LHCN-M2 (cell line): ENCODE data around the gene WFDC11. TPM values are rescaled to one million over a fixed set of nuclear protein-coding genes. Genes with fewer than 3 reads are reported as not detected.

Experiments
- DNase-seq: peaks from one replicate; pipeline ENCODE4 v3.0.0-alpha.2; 2012; ENCODE audit warnings: low read depth
- total RNA-seq: library from RNA; depleted of rRNA; stranded (reverse); fragments of >200 nt; gene quantifications from 2 replicates; pipeline ENCODE4 v1.2.3, GENCODE V29; 2014; rRNA removed

WFDC11 gene
- total RNA-seq, 1 experiment from 2014 or later = not detected

DNA sequence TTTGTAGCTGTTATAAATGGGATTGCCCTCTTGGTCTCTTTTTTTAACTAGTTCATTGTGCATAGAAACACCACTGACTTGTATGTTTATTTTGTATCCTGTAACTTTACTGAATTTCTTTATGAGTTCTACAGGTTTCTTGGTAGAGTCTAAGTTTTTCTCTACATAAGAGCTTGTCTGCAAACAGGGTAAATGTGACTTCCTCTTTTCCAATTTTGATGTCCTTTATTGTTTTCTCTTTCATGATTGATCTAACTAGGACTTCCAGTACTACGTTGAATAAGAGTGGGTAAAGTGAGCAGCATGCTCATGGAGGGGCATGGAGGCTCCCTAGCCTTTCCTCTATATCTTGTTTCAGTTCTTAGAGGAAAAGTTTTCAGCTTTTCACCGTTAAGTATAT, 43.5 kb downstream of the WFDC11 start:
- no peak for DNase-seq

DNA sequence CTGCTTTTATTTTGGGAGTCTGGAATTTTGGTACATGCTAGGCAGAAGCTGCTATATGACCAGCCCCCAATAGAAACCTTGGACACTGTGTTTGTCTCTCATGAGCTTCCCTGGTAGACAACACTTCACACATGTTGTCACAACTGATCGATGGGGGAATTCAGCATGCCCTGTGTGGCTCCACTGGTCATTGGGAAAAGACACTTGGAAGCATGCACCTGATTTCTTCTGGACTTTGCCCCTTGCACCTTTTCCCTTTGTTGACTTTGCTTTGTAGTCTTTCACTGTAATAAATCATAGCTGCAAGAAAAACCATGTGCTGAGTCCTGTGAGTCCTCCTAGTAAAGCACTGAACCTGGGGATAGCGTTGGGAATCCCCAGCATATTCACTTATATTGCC, 48.4 kb downstream of the WFDC11 start:
- no peak for DNase-seq

DNA sequence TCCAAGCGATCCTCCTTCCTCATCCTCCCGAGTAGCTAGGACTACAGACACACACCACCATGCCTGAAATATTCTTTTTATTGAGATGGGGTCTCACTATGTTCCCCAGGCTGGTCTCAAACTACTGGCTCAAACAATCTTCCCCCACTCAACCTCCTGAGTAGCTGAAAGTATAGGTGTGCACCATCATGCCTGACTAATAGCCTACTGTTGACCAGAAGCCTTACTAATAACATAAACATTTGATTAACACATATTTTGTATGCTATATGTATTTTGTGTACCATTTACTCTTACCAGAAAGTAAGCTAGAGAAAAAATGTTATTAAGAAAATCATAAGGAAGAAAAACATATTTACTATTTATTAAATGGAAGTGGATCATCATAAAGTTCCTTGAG, 52.4 kb downstream of the WFDC11 start:
- no peak for DNase-seq

DNA sequence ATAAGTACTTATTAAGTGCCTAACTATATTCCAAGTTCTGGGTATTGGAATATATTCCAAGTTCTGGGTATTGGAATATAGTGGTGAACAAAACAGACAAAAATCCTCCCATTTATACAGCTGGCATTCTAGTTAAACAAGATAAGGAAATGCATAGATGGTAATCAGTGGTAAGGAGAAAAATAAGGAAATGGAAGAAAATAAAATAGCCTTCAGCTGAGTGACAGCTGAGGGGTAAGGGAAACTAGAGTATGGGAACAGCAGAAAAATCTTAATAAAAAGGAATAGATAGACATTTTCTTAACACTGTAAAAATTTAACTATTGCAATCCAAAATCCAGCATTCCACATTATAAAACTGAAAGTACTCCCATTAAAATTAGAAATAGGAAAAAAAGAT, 57.7 kb downstream of the WFDC11 start:
- DNase-seq = no peak

DNA sequence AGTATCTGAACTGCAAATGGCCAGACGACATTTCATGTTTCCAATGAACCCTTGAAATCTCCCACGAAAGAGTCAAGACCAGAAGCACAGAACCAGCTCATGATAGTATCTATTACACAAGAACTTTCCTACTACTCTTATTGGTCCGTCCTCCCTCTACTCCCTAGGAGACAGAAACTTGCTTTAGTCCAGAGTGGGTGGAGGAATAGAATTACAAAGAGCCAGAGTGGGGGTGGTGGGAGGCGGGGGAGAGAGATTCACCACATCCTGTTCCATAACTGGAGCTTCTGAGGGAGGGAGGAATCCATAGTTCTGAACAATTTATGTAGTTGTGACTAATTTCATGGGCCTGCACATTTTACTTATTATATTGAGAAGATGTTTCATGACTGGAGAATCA, 59.0 kb downstream of the WFDC11 start:
- DNase-seq = peak; percentile 93

DNA sequence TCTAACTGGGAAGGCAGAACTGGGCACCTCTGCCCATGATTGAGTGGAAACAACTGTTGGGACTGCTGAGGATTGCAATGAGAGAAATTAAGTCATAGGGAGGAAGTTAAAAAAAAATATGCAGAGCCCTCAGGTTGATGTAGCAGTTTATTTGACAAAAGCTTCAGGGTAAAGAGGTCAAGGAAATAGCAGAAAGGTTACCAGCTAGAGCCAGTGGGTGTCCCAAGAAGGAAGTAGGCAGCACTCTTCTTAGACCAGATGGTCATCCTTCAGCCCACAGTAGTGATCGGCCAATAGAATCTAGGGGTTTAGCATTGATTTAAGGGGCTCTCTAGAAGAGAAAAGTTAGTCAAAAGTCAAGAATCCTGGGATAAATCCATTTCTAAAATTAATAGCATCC, 62.2 kb downstream of the WFDC11 start:
- DNase-seq = no peak

Other genes with a start within 250 kb of the WFDC11 start
- not detected in 2 replicates for gene WFDC2, start 200.5 kb downstream of the WFDC11 start, total RNA-seq
- not detected in 2 replicates for gene SPINT3, start 154.6 kb downstream of the WFDC11 start, total RNA-seq
- not detected in 2 replicates for gene WFDC6, start 130.8 kb downstream of the WFDC11 start, total RNA-seq
- gene EPPIN, start 122.8 kb downstream of the WFDC11 start, total RNA-seq = not detected in 2 replicates
- not detected in 2 replicates for gene WFDC8, start 91.0 kb downstream of the WFDC11 start, total RNA-seq
- gene WFDC10A, start 40.5 kb downstream of the WFDC11 start, total RNA-seq = not detected in 2 replicates
- gene WFDC9, start 39.0 kb downstream of the WFDC11 start, total RNA-seq = not detected in 2 replicates
- gene WFDC13, start 31.8 kb upstream of the WFDC11 start, total RNA-seq = not detected in 2 replicates
- gene WFDC10B, start 34.8 kb upstream of the WFDC11 start, total RNA-seq = 0.38 TPM in 1 of 2 replicates, not detected in the other
- not detected in 2 replicates for gene SPINT4, start 52.1 kb upstream of the WFDC11 start, total RNA-seq
- gene WFDC3, start 121.6 kb upstream of the WFDC11 start, total RNA-seq = 0.51 and 0.75 TPM in 2 replicates
- 22.9 and 35.5 TPM in 2 replicates for gene DNTTIP1, start 121.7 kb upstream of the WFDC11 start, total RNA-seq
- 235 and 279 TPM in 2 replicates for gene UBE2C, start 142.4 kb upstream of the WFDC11 start, total RNA-seq
- gene TNNC2, start 157.1 kb upstream of the WFDC11 start, total RNA-seq = 0.34 and 0.38 TPM in 2 replicates
- gene SNX21, start 163.6 kb upstream of the WFDC11 start, total RNA-seq = 75.8 and 80.3 TPM in 2 replicates
- gene ACOT8, start 187.2 kb upstream of the WFDC11 start, total RNA-seq = 39.1 and 46.6 TPM in 2 replicates
- 3.3 and 4.6 TPM in 2 replicates for gene ZSWIM3, start 187.4 kb upstream of the WFDC11 start, total RNA-seq
- gene ZSWIM1, start 211.0 kb upstream of the WFDC11 start, total RNA-seq = 9.8 and 10.2 TPM in 2 replicates
- gene SPATA25, start 217.4 kb upstream of the WFDC11 start, total RNA-seq = 0.69 and 4.1 TPM in 2 replicates
- 5.4 and 9.0 TPM in 2 replicates for gene NEURL2, start 221.0 kb upstream of the WFDC11 start, total RNA-seq
- 118 and 180 TPM in 2 replicates for gene CTSA, start 221.1 kb upstream of the WFDC11 start, total RNA-seq
- gene PLTP, start 241.9 kb upstream of the WFDC11 start, total RNA-seq = 7.2 and 10.3 TPM in 2 replicates